ENCODE measurements around the gene CD81. TPM values are rescaled to one million over a fixed set of nuclear protein-coding genes. Genes with fewer than 3 reads are reported as not detected.
"Not testable (repeated sequence)": the region's sequence is repeated elsewhere in the genome, so short reads cannot be mapped to it uniquely, and the experiment has no call there.

The CD81 gene
- total RNA-seq, 1 experiment from 2014 or later: 356 TPM

GRCh38 chr11:2359557-2359956 is 17.6 kb upstream of the CD81 start:
- H3K27ac ChIP-seq (ENCODE audit: low read length): no peak overlapping the region
- peaks cover 3% of the 10 kb centered on the region; the same call in 1 of the 2 replicates for H4K20me1 ChIP-seq (ENCODE audit: insufficient read depth, low read depth, low read length)
- no peaks in the 10 kb centered on the region for H3K9me3 ChIP-seq (ENCODE audit: low read length)
- H3K9me2 ChIP-seq (replicated peaks; ENCODE audit: insufficient read depth, low read length): no peaks in the 10 kb centered on the region
- H3K36me3 ChIP-seq (ENCODE audit: insufficient read depth, low read length): no peaks in the 10 kb centered on the region
- H3K79me2 ChIP-seq (ENCODE audit: low read length): no peaks in the 10 kb centered on the region
- H3K4me3 ChIP-seq (ENCODE audit: low read length): no peak overlapping the region
- no peaks in the 10 kb centered on the region for H3K4me1 ChIP-seq (ENCODE audit: low read length)
- H3K4me2 ChIP-seq (ENCODE audit: low read depth, low read length, poor library complexity, severe bottlenecking): no peak overlapping the region
- no peak overlapping the region for H3K9ac ChIP-seq (ENCODE audit: low read length)
- DNase-seq: no peak
- H3K27me3 ChIP-seq (ENCODE audit: low read length): no peaks in the 10 kb centered on the region
- H2AFZ ChIP-seq (ENCODE audit: low read length): no peak overlapping the region

GRCh38 chr11:2360081-2360642 is 16.9 kb upstream of the CD81 start:
- no peaks in the 10 kb centered on the region for H3K79me2 ChIP-seq (ENCODE audit: low read length)
- H3K4me2 ChIP-seq (ENCODE audit: low read depth, low read length, poor library complexity, severe bottlenecking): no peak overlapping the region
- H3K36me3 ChIP-seq (ENCODE audit: insufficient read depth, low read length): no peaks in the 10 kb centered on the region
- H4K20me1 ChIP-seq (ENCODE audit: insufficient read depth, low read depth, low read length): peaks cover 3% of the 10 kb centered on the region; the same call in 1 of the 2 replicates
- H2AFZ ChIP-seq (ENCODE audit: low read length): no peak overlapping the region
- no peaks in the 10 kb centered on the region for H3K27me3 ChIP-seq (ENCODE audit: low read length)
- no peak overlapping the region for H3K27ac ChIP-seq (ENCODE audit: low read length)
- no peaks in the 10 kb centered on the region for H3K9me3 ChIP-seq (ENCODE audit: low read length)
- no peak overlapping the region for H3K9ac ChIP-seq (ENCODE audit: low read length)
- no peak overlapping the region for H3K4me3 ChIP-seq (ENCODE audit: low read length)
- no peaks in the 10 kb centered on the region for H3K9me2 ChIP-seq (replicated peaks; ENCODE audit: insufficient read depth, low read length)
- DNase-seq: no peak
- H3K4me1 ChIP-seq (ENCODE audit: low read length): no peaks in the 10 kb centered on the region

GRCh38 chr11:2361565-2361964 is 15.5 kb upstream of the CD81 start:
- no peaks in the 10 kb centered on the region for H3K27me3 ChIP-seq (ENCODE audit: low read length)
- no peaks in the 10 kb centered on the region for H3K79me2 ChIP-seq (ENCODE audit: low read length)
- H2AFZ ChIP-seq (ENCODE audit: low read length): no peak overlapping the region
- no peaks in the 10 kb centered on the region for H3K4me1 ChIP-seq (ENCODE audit: low read length)
- no peaks in the 10 kb centered on the region for H3K9me2 ChIP-seq (replicated peaks; ENCODE audit: insufficient read depth, low read length)
- no peak overlapping the region for H3K27ac ChIP-seq (ENCODE audit: low read length)
- no peaks in the 10 kb centered on the region for H3K36me3 ChIP-seq (ENCODE audit: insufficient read depth, low read length)
- no peak overlapping the region for H3K9ac ChIP-seq (ENCODE audit: low read length)
- no peak for DNase-seq
- H3K9me3 ChIP-seq (ENCODE audit: low read length): no peaks in the 10 kb centered on the region
- no peak overlapping the region for H3K4me2 ChIP-seq (ENCODE audit: low read depth, low read length, poor library complexity, severe bottlenecking)
- H3K4me3 ChIP-seq (ENCODE audit: low read length): no peak overlapping the region
- peaks cover 3% of the 10 kb centered on the region; the same call in 1 of the 2 replicates for H4K20me1 ChIP-seq (ENCODE audit: insufficient read depth, low read depth, low read length)

GRCh38 chr11:2362414-2362813 is 14.7 kb upstream of the CD81 start:
- Histone ChIP-seq H2AFZ (ENCODE audit: low read length) (no peak overlapping the region), H3K9me2 (replicated peaks; ENCODE audit: insufficient read depth, low read length) (no peaks in the 10 kb centered on the region), H3K79me2 (ENCODE audit: low read length) (no peaks in the 10 kb centered on the region), H3K36me3 (ENCODE audit: insufficient read depth, low read length) (no peaks in the 10 kb centered on the region), H3K27me3 (ENCODE audit: low read length) (no peaks in the 10 kb centered on the region), H3K4me2 (ENCODE audit: low read depth, low read length, poor library complexity, severe bottlenecking) (no peak overlapping the region), H3K4me1 (ENCODE audit: low read length) (no peaks in the 10 kb centered on the region), H3K4me3 (ENCODE audit: low read length) (no peak overlapping the region), H4K20me1 (ENCODE audit: insufficient read depth, low read depth, low read length) (peaks cover 6% of the 10 kb centered on the region; the same call in 1 of the 2 replicates), H3K27ac (ENCODE audit: low read length) (no peak overlapping the region), H3K9me3 (ENCODE audit: low read length) (no peaks in the 10 kb centered on the region), H3K9ac (ENCODE audit: low read length) (no peak overlapping the region)
- no peak for DNase-seq

GRCh38 chr11:2363130-2363529 is 14.0 kb upstream of the CD81 start:
- no peaks in the 10 kb centered on the region for H3K79me2 ChIP-seq (ENCODE audit: low read length)
- H3K4me2 ChIP-seq (ENCODE audit: low read depth, low read length, poor library complexity, severe bottlenecking): no peak overlapping the region
- no peak for DNase-seq
- no peak overlapping the region for H3K9ac ChIP-seq (ENCODE audit: low read length)
- peaks cover 6% of the 10 kb centered on the region; the same call in 1 of the 2 replicates for H4K20me1 ChIP-seq (ENCODE audit: insufficient read depth, low read depth, low read length)
- no peaks in the 10 kb centered on the region for H3K27me3 ChIP-seq (ENCODE audit: low read length)
- H3K27ac ChIP-seq (ENCODE audit: low read length): no peak overlapping the region
- H3K36me3 ChIP-seq (ENCODE audit: insufficient read depth, low read length): no peaks in the 10 kb centered on the region
- H3K9me3 ChIP-seq (ENCODE audit: low read length): no peaks in the 10 kb centered on the region
- no peaks in the 10 kb centered on the region for H3K4me1 ChIP-seq (ENCODE audit: low read length)
- no peaks in the 10 kb centered on the region for H3K9me2 ChIP-seq (replicated peaks; ENCODE audit: insufficient read depth, low read length)
- no peak overlapping the region for H3K4me3 ChIP-seq (ENCODE audit: low read length)
- H2AFZ ChIP-seq (ENCODE audit: low read length): no peak overlapping the region

- H3K9ac ChIP-seq (ENCODE audit: low read length): no peak overlapping the region
- DNase-seq: no peak
- H3K9me3 ChIP-seq (ENCODE audit: low read length): no peaks in the 10 kb centered on the region
- no peak overlapping the region for H3K4me3 ChIP-seq (ENCODE audit: low read length)
- H2AFZ ChIP-seq (ENCODE audit: low read length): no peak overlapping the region
- H3K4me2 ChIP-seq (ENCODE audit: low read depth, low read length, poor library complexity, severe bottlenecking): no peak overlapping the region
- peaks cover 6% of the 10 kb centered on the region; the same call in 1 of the 2 replicates for H4K20me1 ChIP-seq (ENCODE audit: insufficient read depth, low read depth, low read length)
- no peaks in the 10 kb centered on the region for H3K79me2 ChIP-seq (ENCODE audit: low read length)
- no peak overlapping the region for H3K27ac ChIP-seq (ENCODE audit: low read length)
- no peaks in the 10 kb centered on the region for H3K36me3 ChIP-seq (ENCODE audit: insufficient read depth, low read length)
- no peaks in the 10 kb centered on the region for H3K27me3 ChIP-seq (ENCODE audit: low read length)
- no peaks in the 10 kb centered on the region for H3K9me2 ChIP-seq (replicated peaks; ENCODE audit: insufficient read depth, low read length)
- no peaks in the 10 kb centered on the region for H3K4me1 ChIP-seq (ENCODE audit: low read length)
Observed at GRCh38 chr11:2363577-2364370, 13.3 kb upstream of the CD81 start.

- not testable (repeated sequence) for H4K20me1 ChIP-seq (ENCODE audit: insufficient read depth, low read depth, low read length); H3K4me3 ChIP-seq (ENCODE audit: low read length); H3K9me3 ChIP-seq (ENCODE audit: low read length); H2AFZ ChIP-seq (ENCODE audit: low read length); H3K9ac ChIP-seq (ENCODE audit: low read length); H3K4me2 ChIP-seq (ENCODE audit: low read depth, low read length, poor library complexity, severe bottlenecking); H3K9me2 ChIP-seq (replicated peaks; ENCODE audit: insufficient read depth, low read length); DNase-seq; H3K27me3 ChIP-seq (ENCODE audit: low read length); H3K36me3 ChIP-seq (ENCODE audit: insufficient read depth, low read length); H3K4me1 ChIP-seq (ENCODE audit: low read length); H3K79me2 ChIP-seq (ENCODE audit: low read length); H3K27ac ChIP-seq (ENCODE audit: low read length)
Observed at GRCh38 chr11:2364386-2364785, 12.7 kb upstream of the CD81 start.

GRCh38 chr11:2365571-2366210 is 11.4 kb upstream of the CD81 start:
- Histone ChIP-seq H3K4me2 (ENCODE audit: low read depth, low read length, poor library complexity, severe bottlenecking) (no peak overlapping the region), H2AFZ (ENCODE audit: low read length) (no peak overlapping the region), H3K27me3 (ENCODE audit: low read length) (no peaks in the 10 kb centered on the region), H3K9ac (ENCODE audit: low read length) (no peak overlapping the region), H3K27ac (ENCODE audit: low read length) (no peak overlapping the region), H3K9me2 (replicated peaks; ENCODE audit: insufficient read depth, low read length) (no peaks in the 10 kb centered on the region), H3K9me3 (ENCODE audit: low read length) (no peaks in the 10 kb centered on the region), H3K36me3 (ENCODE audit: insufficient read depth, low read length) (no peaks in the 10 kb centered on the region), H3K79me2 (ENCODE audit: low read length) (no peaks in the 10 kb centered on the region), H4K20me1 (ENCODE audit: insufficient read depth, low read depth, low read length) (peaks cover 6% of the 10 kb centered on the region; the same call in 1 of the 2 replicates), H3K4me3 (ENCODE audit: low read length) (no peak overlapping the region), H3K4me1 (ENCODE audit: low read length) (no peaks in the 10 kb centered on the region)
- DNase-seq: no peak
